GM12878 (cell line): ENCODE measurements around the gene PRM3. TPM values are rescaled to one million over a fixed set of nuclear protein-coding genes. Genes with fewer than 3 reads are reported as not detected.

Source experiments
- CHD2 ChIP-seq: IDR thresholded peaks from 2 replicates; pipeline ENCODE4 v1.6.1; 2011; ENCODE audit warnings: low read depth, low read length, improper control_type of control experiment, borderline replicate concordance
- EED ChIP-seq: sonication (generic); IDR thresholded peaks from 2 replicates; pipeline ENCODE4 v1.6.1; 2016; ENCODE audit warnings: antibody characterized with exemption, low read depth
- EZH2 ChIP-seq: IDR thresholded peaks from 2 replicates; pipeline ENCODE4 v1.6.1; 2012; ENCODE audit warnings: low read depth, mild to moderate bottlenecking, control low read depth, inconsistent platforms, low read length, borderline replicate concordance; ENCODE audit not compliant: control insufficient read depth
- FOS ChIP-seq: IDR thresholded peaks from 3 replicates; pipeline ENCODE4 v1.6.1; 2011; ENCODE audit warnings: borderline replicate concordance; ENCODE audit not compliant: insufficient read length; ENCODE audit errors: extremely low read depth
- GATAD2B ChIP-seq: fragments of 450-650 bp; conservative IDR thresholded peaks from 2 replicates; pipeline ENCODE4 v1.6.1; 2017; ENCODE audit warnings: low read depth, mild to moderate bottlenecking, moderate library complexity
- HDAC6 ChIP-seq: fragments of 200-600 bp; sonication (generic); IDR thresholded peaks from one replicate; pipeline ENCODE4 v1.8.0; 2017; ENCODE audit warnings: antibody characterized with exemption; ENCODE audit not compliant: unreplicated experiment
- MAX ChIP-seq: IDR thresholded peaks from 2 replicates; pipeline ENCODE4 v1.6.1; 2012; ENCODE audit warnings: low read depth, low read length, improper control_type of control experiment
- MEF2B ChIP-seq: fragments of 450-650 bp; IDR thresholded peaks from 2 replicates; pipeline ENCODE4 v1.6.1; 2018; ENCODE audit warnings: mild to moderate bottlenecking, moderate library complexity; ENCODE audit not compliant: partially characterized antibody, poor library complexity, severe bottlenecking
- NFXL1 ChIP-seq: fragments of 450-650 bp; IDR thresholded peaks from 2 replicates; pipeline ENCODE4 v1.6.1; 2017; ENCODE audit warnings: antibody characterized with exemption, mild to moderate bottlenecking, borderline replicate concordance
- NR2F1 ChIP-seq: fragments of 450-650 bp; conservative IDR thresholded peaks from 2 replicates; pipeline ENCODE4 v1.6.1; 2017; ENCODE audit warnings: mild to moderate bottlenecking
- PBX3 ChIP-seq: IDR thresholded peaks from 2 replicates; pipeline ENCODE4 v1.6.1; 2011; ENCODE audit warnings: mild to moderate bottlenecking, low read depth, low read length, moderate library complexity; ENCODE audit not compliant: insufficient replicate concordance
- POLR2A ChIP-seq: IDR thresholded peaks from 2 replicates; pipeline ENCODE4 v1.6.1; 2011; ENCODE audit warnings: low read depth, mild to moderate bottlenecking, low read length
- SIN3A ChIP-seq: IDR thresholded peaks from 2 replicates; pipeline ENCODE4 v1.6.1; 2012; ENCODE audit warnings: low read depth, low read length, improper control_type of control experiment
- SRF ChIP-seq, 2 experiments: IDR thresholded peaks; 2 replicates each; pipeline ENCODE4 v1.6.1; 2011; ENCODE audit warnings: low read depth in 2 of 2, low read length in 2 of 2, mild to moderate bottlenecking in 1 of 2, moderate library complexity in 1 of 2
- YBX1 ChIP-seq: fragments of 450-650 bp; IDR thresholded peaks from 2 replicates; pipeline ENCODE4 v1.6.1; 2016; ENCODE audit warnings: antibody characterized with exemption
- ZNF207 ChIP-seq: fragments of 450-650 bp; IDR thresholded peaks from 2 replicates; pipeline ENCODE4 v1.6.1; 2014; ENCODE audit warnings: antibody characterized with exemption, mild to moderate bottlenecking, borderline replicate concordance
- ZNF687 ChIP-seq: fragments of 450-650 bp; IDR thresholded peaks from 2 replicates; pipeline ENCODE4 v1.6.1; 2017; ENCODE audit warnings: mild to moderate bottlenecking, moderate library complexity
- polyA plus RNA-seq, 11 experiments: library from polyadenylated mRNA; depleted of rRNA in 4 of 11; unstranded in 6 of 11; stranded (reverse) in 5 of 11; fragments of >200 nt; fragmentation: Nextera tagmentation in 4 of 11; fragmentation: Illumina TruSeq in 1 of 11; extraction: Ambion mirVana in 4 of 11; extraction: Trizol in 1 of 11; gene quantifications; 1 replicate in 1 of 11; 2 replicates in 10 of 11; pipeline versions ENCODE4 v1.2.1 to v1.2.3, GENCODE V29; 2011 to 2016; ENCODE audit warnings: inconsistent platforms in 2 of 11, missing spikeins in 2 of 11, low read depth in 1 of 11
- total RNA-seq, 4 experiments: library from RNA; depleted of rRNA in 3 of 4; stranded (reverse); fragments of >200 nt in 3 of 4; fragmentation: Illumina TruSeq in 1 of 4; extraction: Trizol in 1 of 4; gene quantifications; 2 replicates each; pipeline versions ENCODE4 v1.2.1 to v1.2.3, GENCODE V29; 2013 to 2021
- TF ChIP-seq, protein P1 (sequence below): IDR thresholded peaks from 2 replicates; pipeline ENCODE4 v1.6.1; 2012; ENCODE audit warnings: mild to moderate bottlenecking, low read depth, low read length
- TF ChIP-seq, protein P2 (sequence below): fragments of 150-350 bp; IDR thresholded peaks from 2 replicates; pipeline ENCODE4 v1.6.1; 2014; ENCODE audit warnings: mild to moderate bottlenecking, low read depth, low read length

Gene PRM3
- total and polyA plus RNA-seq, 10 of the 15 experiments (the other 5 are each of a cell fraction or from before 2014, with no cell fraction given): not detected

GRCh38 chr16:11254913-11255736, 18.3 kb downstream of the PRM3 start (continued):
- TF ChIP-seq GATAD2B (peak; percentile 43; the same call in 1 of the 2 replicates), YBX1 (no peak), SRF (IDR thresholded peaks at IDR 0.05; ENCODE audit: low read depth in 2 of 2, low read length in 2 of 2) (no peak), HDAC6 (peak; percentile 76), MAX (peak; percentile 82), FOS (no peak), SIN3A (peak; percentile 13; the same call in 1 of the 2 replicates), POLR2A (peak; percentile 71), PBX3 (no peak), ZNF207 (no peak), NR2F1 (no peak), CHD2 (no peak), ZNF687 (peak; percentile 86), EED (no peak), EZH2 (no peak), MEF2B (no peak), NFXL1 (no peak)
- TF ChIP-seq, protein P1, sequence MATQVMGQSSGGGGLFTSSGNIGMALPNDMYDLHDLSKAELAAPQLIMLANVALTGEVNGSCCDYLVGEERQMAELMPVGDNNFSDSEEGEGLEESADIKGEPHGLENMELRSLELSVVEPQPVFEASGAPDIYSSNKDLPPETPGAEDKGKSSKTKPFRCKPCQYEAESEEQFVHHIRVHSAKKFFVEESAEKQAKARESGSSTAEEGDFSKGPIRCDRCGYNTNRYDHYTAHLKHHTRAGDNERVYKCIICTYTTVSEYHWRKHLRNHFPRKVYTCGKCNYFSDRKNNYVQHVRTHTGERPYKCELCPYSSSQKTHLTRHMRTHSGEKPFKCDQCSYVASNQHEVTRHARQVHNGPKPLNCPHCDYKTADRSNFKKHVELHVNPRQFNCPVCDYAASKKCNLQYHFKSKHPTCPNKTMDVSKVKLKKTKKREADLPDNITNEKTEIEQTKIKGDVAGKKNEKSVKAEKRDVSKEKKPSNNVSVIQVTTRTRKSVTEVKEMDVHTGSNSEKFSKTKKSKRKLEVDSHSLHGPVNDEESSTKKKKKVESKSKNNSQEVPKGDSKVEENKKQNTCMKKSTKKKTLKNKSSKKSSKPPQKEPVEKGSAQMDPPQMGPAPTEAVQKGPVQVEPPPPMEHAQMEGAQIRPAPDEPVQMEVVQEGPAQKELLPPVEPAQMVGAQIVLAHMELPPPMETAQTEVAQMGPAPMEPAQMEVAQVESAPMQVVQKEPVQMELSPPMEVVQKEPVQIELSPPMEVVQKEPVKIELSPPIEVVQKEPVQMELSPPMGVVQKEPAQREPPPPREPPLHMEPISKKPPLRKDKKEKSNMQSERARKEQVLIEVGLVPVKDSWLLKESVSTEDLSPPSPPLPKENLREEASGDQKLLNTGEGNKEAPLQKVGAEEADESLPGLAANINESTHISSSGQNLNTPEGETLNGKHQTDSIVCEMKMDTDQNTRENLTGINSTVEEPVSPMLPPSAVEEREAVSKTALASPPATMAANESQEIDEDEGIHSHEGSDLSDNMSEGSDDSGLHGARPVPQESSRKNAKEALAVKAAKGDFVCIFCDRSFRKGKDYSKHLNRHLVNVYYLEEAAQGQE: no peak
- TF ChIP-seq, protein P2, sequence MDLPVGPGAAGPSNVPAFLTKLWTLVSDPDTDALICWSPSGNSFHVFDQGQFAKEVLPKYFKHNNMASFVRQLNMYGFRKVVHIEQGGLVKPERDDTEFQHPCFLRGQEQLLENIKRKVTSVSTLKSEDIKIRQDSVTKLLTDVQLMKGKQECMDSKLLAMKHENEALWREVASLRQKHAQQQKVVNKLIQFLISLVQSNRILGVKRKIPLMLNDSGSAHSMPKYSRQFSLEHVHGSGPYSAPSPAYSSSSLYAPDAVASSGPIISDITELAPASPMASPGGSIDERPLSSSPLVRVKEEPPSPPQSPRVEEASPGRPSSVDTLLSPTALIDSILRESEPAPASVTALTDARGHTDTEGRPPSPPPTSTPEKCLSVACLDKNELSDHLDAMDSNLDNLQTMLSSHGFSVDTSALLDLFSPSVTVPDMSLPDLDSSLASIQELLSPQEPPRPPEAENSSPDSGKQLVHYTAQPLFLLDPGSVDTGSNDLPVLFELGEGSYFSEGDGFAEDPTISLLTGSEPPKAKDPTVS: no peak
